ENCODE measurements around the gene STOM.
A peak's percentile ranks its signal among the peaks of the same experiment; 100 is the strongest.
"Not testable (repeated sequence)": the region's sequence is repeated elsewhere in the genome, so short reads cannot be mapped to it uniquely, and the experiment has no call there.

Gene STOM

DNA sequence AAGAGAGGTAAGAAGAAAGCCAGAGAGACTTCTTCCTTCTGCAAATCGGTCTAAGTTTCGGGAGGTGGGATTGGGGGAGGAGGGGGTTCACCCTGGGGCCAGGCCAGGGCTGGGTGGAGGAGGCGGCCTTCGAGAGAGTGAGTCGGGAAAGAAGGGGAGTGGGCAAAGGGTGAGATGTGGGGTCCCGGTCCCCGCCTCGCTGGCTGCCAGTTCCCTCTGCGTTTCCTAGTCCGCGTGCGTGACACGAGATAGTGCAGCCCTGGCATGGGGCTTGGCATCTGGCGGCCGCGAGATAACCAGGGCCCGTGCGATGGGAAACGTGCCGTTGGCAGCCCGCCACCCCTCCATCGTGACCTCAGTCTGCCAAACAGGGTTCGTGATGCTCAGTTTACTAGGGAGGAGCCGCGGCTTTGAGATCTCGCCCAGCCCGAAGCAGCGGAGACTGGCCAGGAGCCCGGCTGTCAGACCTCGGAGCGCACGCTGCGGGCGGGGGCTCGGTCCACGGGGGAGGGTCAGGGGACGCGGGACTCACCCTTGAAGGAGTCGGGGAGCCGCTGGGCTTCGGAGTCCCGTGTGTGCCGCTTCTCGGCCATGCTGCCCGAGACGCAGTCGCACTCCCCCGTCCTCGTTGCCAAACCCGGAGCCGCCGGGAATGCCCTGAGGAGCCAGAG, at the start of gene STOM:
STOM (minus strand) TSS at position 656 of the 671 bp plus-strand sequence; CDS start at position 593, 63 bp downstream.
- ATAC-seq = peak; percentile 46 to 50

DNA sequence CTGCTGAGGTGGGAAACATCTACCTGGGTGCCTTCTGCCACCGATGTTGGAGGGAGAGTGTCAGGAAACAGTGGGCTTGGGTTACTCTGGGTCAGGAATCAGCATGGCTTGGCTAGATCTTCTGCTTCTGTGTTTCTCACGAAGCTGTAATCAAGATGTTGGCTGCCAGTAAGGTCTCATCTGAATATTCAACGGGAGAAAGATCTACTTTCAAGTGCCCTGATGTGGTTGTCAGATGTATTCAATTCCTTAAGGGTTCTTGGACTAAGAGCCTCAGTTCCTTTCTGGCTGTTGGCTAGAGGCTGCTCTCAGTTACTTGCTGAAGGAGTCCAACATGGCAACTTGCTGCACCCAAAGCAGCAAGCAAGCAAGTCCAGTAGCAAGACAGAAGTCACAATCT, 41.9 kb upstream of the STOM start:
- no peak for ATAC-seq

- no peak for ATAC-seq
These were observed 35.8 kb upstream of the STOM start for GRCh38 chr9:121405899-121406298.

DNA sequence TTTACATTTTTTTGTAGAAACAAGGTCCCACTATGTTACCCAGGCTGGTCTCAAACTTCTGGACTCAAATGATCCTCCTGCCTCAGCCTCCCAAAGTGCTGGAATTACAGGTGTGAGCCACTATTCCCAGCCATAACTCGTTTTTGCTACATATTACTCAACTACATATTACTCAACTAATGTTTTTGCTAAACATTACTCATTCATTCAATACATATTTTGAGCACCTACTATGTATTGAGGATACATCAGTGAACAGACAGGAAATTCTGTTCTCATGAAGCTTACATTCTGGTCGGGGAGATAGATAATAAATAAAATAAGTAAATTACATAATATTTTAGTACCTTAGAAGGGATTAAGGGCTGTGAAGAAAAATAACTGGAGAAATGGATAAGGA, 34.9 kb upstream of the STOM start:
- ATAC-seq = no peak

DNA sequence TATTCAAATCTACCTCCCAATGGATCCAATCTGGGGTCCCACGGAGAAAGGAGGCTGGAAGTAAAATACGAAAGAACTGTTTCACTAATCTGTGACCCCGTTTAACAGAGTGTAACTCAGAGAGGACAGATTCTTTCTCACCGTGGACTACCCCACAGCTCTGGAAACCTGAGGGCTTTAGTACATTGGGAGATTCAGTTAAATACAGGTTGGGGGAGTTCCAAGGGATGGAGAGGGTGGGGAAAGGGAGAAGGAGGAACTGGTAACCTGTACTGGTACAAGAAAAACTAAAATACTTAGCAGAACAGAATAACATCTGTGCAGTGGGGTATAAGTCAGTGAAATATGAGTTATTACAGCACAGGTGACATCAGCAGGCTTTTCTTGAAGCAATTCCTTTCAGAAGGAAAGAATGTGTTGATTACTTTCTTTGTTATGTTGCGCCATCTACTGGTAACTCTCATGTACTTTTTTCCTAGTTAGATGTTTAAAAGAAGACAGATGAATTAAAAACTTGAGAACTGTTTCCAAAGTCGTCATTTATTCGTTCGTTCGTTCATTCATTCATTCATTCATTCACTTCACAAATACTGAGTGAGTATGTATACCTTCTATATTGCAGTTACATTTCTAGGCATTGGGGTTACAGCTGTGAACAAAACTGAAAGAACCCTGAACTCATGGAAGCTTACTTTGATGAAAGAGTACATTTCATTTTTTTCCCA, 30.0 kb upstream of the STOM start:
- ATAC-seq = no peak

GRCh38 chr9:121399126-121399882, 29.3 kb upstream of the STOM start:
- ATAC-seq = no peak

- no peak for ATAC-seq
These were observed 28.3 kb upstream of the STOM start for GRCh38 chr9:121398374-121398773.

DNA sequence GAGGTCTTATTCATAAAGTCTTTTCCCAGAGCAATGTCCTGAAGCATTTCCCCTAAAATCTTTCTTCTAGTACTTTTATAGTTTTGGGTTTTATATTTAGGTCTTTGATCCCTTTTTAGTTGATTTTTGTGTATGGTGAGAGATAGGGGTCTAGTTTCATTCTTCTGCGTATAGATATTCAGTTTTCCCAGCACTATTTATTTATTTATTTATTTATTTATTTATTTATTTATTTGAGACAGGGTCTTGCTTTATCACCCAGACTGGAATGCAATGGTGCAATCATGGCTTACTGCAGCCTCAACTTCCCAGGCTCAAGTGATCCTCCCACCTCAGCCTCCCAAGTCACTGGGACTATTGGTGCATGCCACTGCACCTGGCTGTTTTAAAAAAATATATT, 27.2 kb upstream of the STOM start:
- ATAC-seq = not testable (repeated sequence)

GRCh38 chr9:121395558-121395957, 25.5 kb upstream of the STOM start:
- ATAC-seq = no peak

DNA sequence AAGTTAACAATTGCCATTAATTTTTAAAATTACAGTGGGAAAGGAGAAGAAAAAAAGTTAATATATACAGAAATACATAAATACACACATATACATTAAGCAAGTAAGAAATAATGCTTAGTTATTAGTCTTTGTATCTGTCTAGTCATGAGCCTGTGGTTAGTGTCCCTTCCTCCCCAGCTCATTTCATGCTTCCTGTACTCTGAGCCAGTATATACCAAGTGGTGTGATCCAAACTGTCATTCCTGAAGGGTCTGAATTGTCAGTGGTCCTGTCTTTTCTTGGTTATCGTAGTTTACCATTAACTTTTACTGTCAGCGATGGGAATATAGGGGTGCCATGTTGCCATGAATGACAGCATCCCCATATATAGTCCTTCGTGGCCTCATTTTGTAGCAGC, 24.2 kb upstream of the STOM start:
- no peak for ATAC-seq

GRCh38 chr9:121393318-121393717, 23.3 kb upstream of the STOM start:
- ATAC-seq = no peak

DNA sequence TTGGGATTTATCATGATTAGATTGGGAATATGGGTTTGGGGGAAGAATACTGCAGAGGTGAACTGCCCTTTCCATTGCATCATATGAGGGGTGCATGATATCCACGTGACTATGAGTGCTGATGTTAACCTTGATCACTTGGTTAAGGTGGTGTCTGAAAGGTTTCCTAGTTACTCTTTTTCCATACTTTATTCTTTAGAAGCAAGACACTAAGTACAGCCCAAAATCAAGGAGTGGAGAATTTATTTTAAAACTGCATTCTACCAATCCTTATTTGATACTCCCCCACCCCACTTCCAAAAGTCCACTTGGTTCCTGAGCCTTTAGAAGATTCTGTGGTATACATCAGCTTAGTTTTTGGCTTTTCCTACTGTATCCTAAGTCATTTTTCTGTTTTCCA, 20.3 kb upstream of the STOM start:
- no peak for ATAC-seq

GRCh38 chr9:121388140-121388905, 18.3 kb upstream of the STOM start:
- no peak for ATAC-seq

- ATAC-seq = no peak
These were observed 16.6 kb upstream of the STOM start for GRCh38 chr9:121386442-121387175.

- no peak for ATAC-seq
These were observed 13.7 kb upstream of the STOM start for GRCh38 chr9:121383715-121384114.

DNA sequence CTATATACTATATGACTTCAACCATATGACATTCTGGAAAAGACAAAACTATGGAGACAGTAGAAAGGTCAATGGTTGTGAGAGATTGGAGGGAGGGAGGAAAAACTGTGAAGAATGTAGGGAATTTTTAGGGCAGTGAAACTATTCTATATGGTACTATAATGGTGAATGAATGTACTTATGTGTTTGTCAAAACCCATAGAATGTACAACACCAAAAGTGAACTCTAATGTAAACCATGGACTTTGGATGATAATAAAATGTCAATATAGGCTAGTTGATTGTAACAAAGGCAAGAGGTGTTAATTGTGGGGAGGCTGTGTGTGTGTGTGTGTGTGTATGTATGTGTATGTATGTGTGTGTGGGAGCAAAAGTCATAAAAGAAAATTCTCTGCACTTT, 10.8 kb upstream of the STOM start:
- ATAC-seq = no peak

DNA sequence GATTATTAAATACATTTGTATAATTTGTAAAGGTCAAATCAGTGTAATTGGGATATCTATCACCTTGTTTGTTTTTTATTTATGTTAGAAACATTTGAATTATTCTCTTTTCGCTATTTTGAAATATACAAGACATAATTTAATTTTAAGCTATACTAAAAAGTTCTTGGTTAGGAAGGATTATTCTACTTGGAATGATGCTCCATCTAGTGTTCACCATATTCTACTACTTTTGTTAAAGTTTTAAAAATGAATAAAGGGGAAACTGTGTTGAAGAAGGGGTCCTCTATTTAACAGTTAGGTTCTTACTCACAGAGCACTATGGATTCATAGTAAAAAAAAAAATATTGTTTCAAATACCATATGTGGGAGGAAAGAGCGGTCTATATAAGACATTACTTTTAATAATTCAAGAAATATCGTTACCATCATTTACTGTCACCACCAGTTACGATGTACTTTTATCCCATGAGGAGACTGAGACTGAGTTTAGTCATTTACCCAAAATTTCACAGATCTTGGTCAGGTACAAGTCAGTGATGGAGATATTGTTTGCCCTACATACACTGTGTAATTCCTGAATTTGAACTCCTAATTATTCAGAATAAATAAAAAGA, 6.3 kb upstream of the STOM start:
- no peak for ATAC-seq

- no peak for ATAC-seq
These were observed 3.1 kb upstream of the STOM start for GRCh38 chr9:121373011-121373729.

GRCh38 chr9:121372239-121373010, 2.4 kb upstream of the STOM start:
- ATAC-seq = no peak

- ATAC-seq = no peak
These were observed 1.5 kb upstream of the STOM start for GRCh38 chr9:121371495-121372061.
